Measurements from ENCODE around the gene GABBR2. TPM values are rescaled to one million over a fixed set of nuclear protein-coding genes. Genes with fewer than 3 reads are reported as not detected.

GABBR2 gene
- total RNA-seq, 1 experiment from 2014 or later, result not detected

DNA sequence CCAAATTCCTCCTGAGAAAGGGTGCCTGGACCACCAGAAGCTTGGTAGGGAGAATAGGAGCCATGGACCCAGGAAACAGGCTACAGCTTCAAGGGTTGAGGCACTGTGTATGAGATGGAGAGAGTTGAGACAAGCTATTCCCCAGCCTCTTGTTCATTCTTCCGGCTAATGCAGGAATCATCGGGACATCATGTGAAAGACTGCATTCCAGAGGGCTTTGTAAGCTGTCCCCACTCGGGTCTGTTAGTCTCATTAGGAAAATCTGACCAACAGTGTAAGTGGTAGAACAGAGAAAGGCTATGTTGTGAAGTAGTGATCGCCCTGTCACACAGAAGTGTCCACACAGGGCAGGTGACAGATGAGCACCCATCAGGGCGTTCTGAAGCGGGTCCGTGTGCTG is 81.4 kb downstream of the GABBR2 start:
- no peak for TF ChIP-seq EZH2 (IDR thresholded peaks at IDR 0.05; ENCODE audit: borderline replicate concordance, low read depth, low read length, poor library complexity, severe bottlenecking)
- TF ChIP-seq, protein P1, sequence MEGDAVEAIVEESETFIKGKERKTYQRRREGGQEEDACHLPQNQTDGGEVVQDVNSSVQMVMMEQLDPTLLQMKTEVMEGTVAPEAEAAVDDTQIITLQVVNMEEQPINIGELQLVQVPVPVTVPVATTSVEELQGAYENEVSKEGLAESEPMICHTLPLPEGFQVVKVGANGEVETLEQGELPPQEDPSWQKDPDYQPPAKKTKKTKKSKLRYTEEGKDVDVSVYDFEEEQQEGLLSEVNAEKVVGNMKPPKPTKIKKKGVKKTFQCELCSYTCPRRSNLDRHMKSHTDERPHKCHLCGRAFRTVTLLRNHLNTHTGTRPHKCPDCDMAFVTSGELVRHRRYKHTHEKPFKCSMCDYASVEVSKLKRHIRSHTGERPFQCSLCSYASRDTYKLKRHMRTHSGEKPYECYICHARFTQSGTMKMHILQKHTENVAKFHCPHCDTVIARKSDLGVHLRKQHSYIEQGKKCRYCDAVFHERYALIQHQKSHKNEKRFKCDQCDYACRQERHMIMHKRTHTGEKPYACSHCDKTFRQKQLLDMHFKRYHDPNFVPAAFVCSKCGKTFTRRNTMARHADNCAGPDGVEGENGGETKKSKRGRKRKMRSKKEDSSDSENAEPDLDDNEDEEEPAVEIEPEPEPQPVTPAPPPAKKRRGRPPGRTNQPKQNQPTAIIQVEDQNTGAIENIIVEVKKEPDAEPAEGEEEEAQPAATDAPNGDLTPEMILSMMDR (conservative IDR thresholded peaks at IDR 0.05; ENCODE audit: low read depth, low read length), result no peak
- Histone ChIP-seq H3K4me1 (ENCODE audit: insufficient read depth, low read length, poor library complexity, severe bottlenecking) (no peaks in the 10 kb centered on the region), H3K27ac (ENCODE audit: low read depth, low read length, poor library complexity, severe bottlenecking) (no peak overlapping the region), H3K36me3 (ENCODE audit: insufficient read depth, low read length, poor library complexity, severe bottlenecking) (no peaks in the 10 kb centered on the region), H3K9me3 (ENCODE audit: low read depth, low read length, poor library complexity, severe bottlenecking) (no peaks in the 10 kb centered on the region), H3K27me3 (replicated peaks; ENCODE audit: insufficient read depth, low read depth, low read length, poor library complexity) (peaks cover 60% of the 10 kb centered on the region), H3K4me3 (ENCODE audit: low read depth, low read length, poor library complexity, severe bottlenecking) (no peak overlapping the region)
- intact Hi-C loops (cut with micrococcal nuclease; ENCODE audit: unreplicated experiment), result no loop called here
- no TSS peak for BruUV-seq (replicated peaks)
- CTCF ChIA-PET, result no interaction called here
- POLR2A ChIA-PET (ENCODE audit: low non-redundant PET), result no interaction called here
- DNase-seq (ENCODE audit: low spot score), result no peak

DNA sequence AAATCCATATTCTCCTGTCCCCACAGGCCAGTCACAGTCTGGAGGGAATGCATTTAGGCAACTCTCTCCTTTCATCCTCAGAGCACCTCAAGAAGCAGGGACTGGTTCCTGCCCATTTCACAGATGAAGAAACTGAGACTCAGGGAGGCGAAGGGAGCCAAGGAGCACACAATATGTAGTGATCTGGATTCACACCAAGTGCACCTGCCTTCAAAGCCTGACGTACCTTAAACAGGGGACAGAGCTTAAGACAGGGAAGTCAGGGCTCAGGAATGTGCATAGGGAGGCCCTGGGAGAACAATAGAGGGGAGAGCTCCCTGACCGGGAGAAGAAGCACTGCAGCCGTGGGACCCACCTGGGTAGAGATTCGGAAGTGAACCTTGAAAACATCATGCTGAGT is 83.0 kb downstream of the GABBR2 start:
- H3K4me1 ChIP-seq (ENCODE audit: insufficient read depth, low read length, poor library complexity, severe bottlenecking), result no peaks in the 10 kb centered on the region

DNA sequence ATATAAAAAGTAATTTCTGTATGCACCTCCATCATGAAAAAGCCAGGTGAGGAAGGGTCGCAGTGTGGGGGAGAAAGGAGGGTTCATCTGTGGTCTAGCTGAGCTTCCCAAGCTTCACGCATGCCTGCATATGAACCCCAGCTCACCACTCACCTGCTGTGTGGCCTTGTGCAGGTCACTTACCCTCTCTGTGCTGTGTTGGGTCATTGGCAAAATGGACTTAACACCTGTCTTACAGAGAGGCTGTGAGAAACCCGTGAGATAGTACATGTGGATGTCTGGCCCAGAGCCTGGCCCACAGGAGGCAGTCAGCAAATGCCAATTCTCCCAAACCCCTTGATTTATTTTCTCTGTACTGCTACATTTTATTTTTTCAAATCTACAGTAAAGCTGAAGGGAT is 88.9 kb downstream of the GABBR2 start:
- ChIA-PET CTCF (no interaction called here), POLR2A (ENCODE audit: low non-redundant PET) (no interaction called here)
- BruUV-seq (replicated peaks), result no TSS peak
- H3K9me3 ChIP-seq (ENCODE audit: low read depth, low read length, poor library complexity, severe bottlenecking), result no peaks in the 10 kb centered on the region
- H3K27ac ChIP-seq (ENCODE audit: low read depth, low read length, poor library complexity, severe bottlenecking), result no peak overlapping the region
- no peak overlapping the region for H3K4me3 ChIP-seq (ENCODE audit: low read depth, low read length, poor library complexity, severe bottlenecking)
- H3K4me1 ChIP-seq (ENCODE audit: insufficient read depth, low read length, poor library complexity, severe bottlenecking), result no peaks in the 10 kb centered on the region
- peaks cover 68% of the 10 kb centered on the region for H3K27me3 ChIP-seq (replicated peaks; ENCODE audit: insufficient read depth, low read depth, low read length, poor library complexity)
- TF ChIP-seq, protein P1 (conservative IDR thresholded peaks at IDR 0.05; ENCODE audit: low read depth, low read length), result no peak
- TF ChIP-seq EZH2 (IDR thresholded peaks at IDR 0.05; ENCODE audit: borderline replicate concordance, low read depth, low read length, poor library complexity, severe bottlenecking), result no peak
- intact Hi-C loops (cut with micrococcal nuclease; ENCODE audit: unreplicated experiment), result no loop called here
- DNase-seq (ENCODE audit: low spot score), result no peak
- H3K36me3 ChIP-seq (ENCODE audit: insufficient read depth, low read length, poor library complexity, severe bottlenecking), result no peaks in the 10 kb centered on the region

More for the DNA sequence above, 83.0 kb downstream of the GABBR2 start:
- H3K9me3 ChIP-seq (ENCODE audit: low read depth, low read length, poor library complexity, severe bottlenecking), result no peaks in the 10 kb centered on the region
- no TSS peak for BruUV-seq (replicated peaks)
- TF ChIP-seq, protein P1 (conservative IDR thresholded peaks at IDR 0.05; ENCODE audit: low read depth, low read length), result no peak
- no peak for TF ChIP-seq EZH2 (IDR thresholded peaks at IDR 0.05; ENCODE audit: borderline replicate concordance, low read depth, low read length, poor library complexity, severe bottlenecking)
- ChIA-PET CTCF (no interaction called here), POLR2A (ENCODE audit: low non-redundant PET) (no interaction called here)
- intact Hi-C loops (cut with micrococcal nuclease; ENCODE audit: unreplicated experiment), result no loop called here
- peaks cover 67% of the 10 kb centered on the region for H3K27me3 ChIP-seq (replicated peaks; ENCODE audit: insufficient read depth, low read depth, low read length, poor library complexity)
- DNase-seq (ENCODE audit: low spot score), result no peak
- no peak overlapping the region for H3K4me3 ChIP-seq (ENCODE audit: low read depth, low read length, poor library complexity, severe bottlenecking)
- H3K27ac ChIP-seq (ENCODE audit: low read depth, low read length, poor library complexity, severe bottlenecking), result no peak overlapping the region
- H3K36me3 ChIP-seq (ENCODE audit: insufficient read depth, low read length, poor library complexity, severe bottlenecking), result no peaks in the 10 kb centered on the region

Measured in A673 (cell line).